Non-pigmented ciliary epithelial cell (primary cell): ENCODE results near the gene MDFIC2.
"Not testable (repeated sequence)": the region's sequence is repeated elsewhere in the genome, so short reads cannot be mapped to it uniquely, and the experiment has no call there.

ENCODE experiments used
- DNase-seq: peaks from one replicate; pipeline ENCODE4 v3.0.0-alpha.2; 2010; ENCODE audit warnings: low read depth

MDFIC2 gene

GRCh38 chr3:70312336-70312735 lies at the start of gene MDFIC2:
TSS of gene MDFIC2 (minus strand) at chr3:70312638. CDS start at chr3:70311973, 665 bp downstream.
- DNase-seq: no peak

- DNase-seq: peak; percentile 44
These were observed 48.7 kb upstream of the MDFIC2 start for GRCh38 chr3:70360979-70361760.

GRCh38 chr3:70359711-70360110 lies 47.3 kb upstream of the MDFIC2 start:
- DNase-seq: no peak

GRCh38 chr3:70358978-70359580 lies 46.6 kb upstream of the MDFIC2 start:
- peak; percentile 26 for DNase-seq

- no peak for DNase-seq
These were observed 39.8 kb upstream of the MDFIC2 start for GRCh38 chr3:70352215-70352614.

- no peak for DNase-seq
These were observed 29.7 kb upstream of the MDFIC2 start for GRCh38 chr3:70342149-70342548.

- not testable (repeated sequence) for DNase-seq
These were observed 24.4 kb upstream of the MDFIC2 start for GRCh38 chr3:70336885-70337284.

- DNase-seq: no peak
These were observed 20.6 kb upstream of the MDFIC2 start for GRCh38 chr3:70333080-70333479.

- DNase-seq: peak; percentile 3
These were observed 2.6 kb upstream of the MDFIC2 start for GRCh38 chr3:70315021-70315420.

- no peak for DNase-seq
These were observed 1.6 kb downstream of the MDFIC2 start for GRCh38 chr3:70310809-70311208.

- DNase-seq: no peak
These were observed 2.8 kb downstream of the MDFIC2 start for GRCh38 chr3:70309591-70309990.

GRCh38 chr3:70308760-70309159 lies 3.7 kb downstream of the MDFIC2 start:
- peak; percentile 3 for DNase-seq

- no peak for DNase-seq
These were observed 5.7 kb downstream of the MDFIC2 start for GRCh38 chr3:70306736-70307135.

GRCh38 chr3:70298385-70298784 lies 14.1 kb downstream of the MDFIC2 start:
- peak; percentile 3 for DNase-seq

- no peak for DNase-seq
These were observed 21.3 kb downstream of the MDFIC2 start for GRCh38 chr3:70291097-70291482.

- DNase-seq: not testable (repeated sequence)
These were observed 21.9 kb downstream of the MDFIC2 start for GRCh38 chr3:70290431-70291096.

GRCh38 chr3:70281663-70282062 lies 30.8 kb downstream of the MDFIC2 start:
- peak; percentile 47 for DNase-seq

- no peak for DNase-seq
These were observed 35.1 kb downstream of the MDFIC2 start for GRCh38 chr3:70277304-70277703.

GRCh38 chr3:70276901-70277300 lies 35.5 kb downstream of the MDFIC2 start:
- DNase-seq: no peak

GRCh38 chr3:70273492-70273891 lies 38.9 kb downstream of the MDFIC2 start:
- DNase-seq: no peak

GRCh38 chr3:70272798-70273197 lies 39.6 kb downstream of the MDFIC2 start:
- DNase-seq: no peak

GRCh38 chr3:70264122-70264780 lies 48.2 kb downstream of the MDFIC2 start:
- peak; percentile 5 for DNase-seq

GRCh38 chr3:70261283-70261682 lies 51.2 kb downstream of the MDFIC2 start:
- no peak for DNase-seq
